Endodermal cell (in vitro differentiated cells): ENCODE data around the gene RAB11FIP2. TPM values are rescaled to one million over a fixed set of nuclear protein-coding genes. Genes with fewer than 3 reads are reported as not detected.

Experiments
- DNase-seq: peaks from one replicate; pipeline ENCODE4 v3.0.0-alpha.2; 2017
- H3K27ac ChIP-seq: 2 replicates; pipeline ENCODE4 v1.5.1; 2013; ENCODE audit warnings: mild to moderate bottlenecking, low read depth, low read length, moderate library complexity
- H3K27me3 ChIP-seq: 2 replicates; pipeline ENCODE4 v1.6.1; 2013; ENCODE audit warnings: mild to moderate bottlenecking, low read length, moderate library complexity; ENCODE audit not compliant: insufficient read depth, control insufficient read depth, poor library complexity, severe bottlenecking
- H3K36me3 ChIP-seq: 2 replicates; pipeline ENCODE4 v1.7.0; 2013; ENCODE audit warnings: mild to moderate bottlenecking, low read length, moderate library complexity; ENCODE audit not compliant: control insufficient read depth, insufficient read depth
- H3K4me1 ChIP-seq: one replicate; pipeline ENCODE4 v1.7.0; 2013; ENCODE audit warnings: low read length; ENCODE audit not compliant: control insufficient read depth, insufficient read depth
- H3K4me3 ChIP-seq: 2 replicates; pipeline ENCODE4 v1.5.1; 2013; ENCODE audit warnings: mild to moderate bottlenecking, low read length, moderate library complexity
- H3K9ac ChIP-seq: 2 replicates; pipeline ENCODE4 v1.6.1; 2013; ENCODE audit warnings: mild to moderate bottlenecking, low read length, moderate library complexity; ENCODE audit not compliant: poor library complexity, severe bottlenecking; ENCODE audit errors: extremely low read depth
- H3K9me3 ChIP-seq: 2 replicates; pipeline ENCODE4 v1.6.1; 2013; ENCODE audit warnings: mild to moderate bottlenecking, low read length, moderate library complexity; ENCODE audit not compliant: control insufficient read depth
- H3K27ac Mint-ChIP-seq: 2 replicates; pipeline ENCODE4 v1.8.0; 2020; ENCODE audit warnings: mixed read lengths
- H3K27me3 Mint-ChIP-seq: 2 replicates; pipeline ENCODE4 v1.8.0; 2021; ENCODE audit warnings: mild to moderate bottlenecking, mixed read lengths; ENCODE audit not compliant: insufficient read depth
- H3K36me3 Mint-ChIP-seq: 2 replicates; pipeline ENCODE4 v1.8.0; 2020; ENCODE audit warnings: low read depth, mixed read lengths
- H3K4me1 Mint-ChIP-seq: 2 replicates; pipeline ENCODE4 v1.8.0; 2020; ENCODE audit warnings: mixed read lengths
- H3K4me3 Mint-ChIP-seq: 2 replicates; pipeline ENCODE4 v1.8.0; 2020; ENCODE audit warnings: mild to moderate bottlenecking, moderate library complexity, mixed read lengths
- H3K9me3 Mint-ChIP-seq: 2 replicates; pipeline ENCODE4 v1.8.0; 2020; ENCODE audit warnings: mild to moderate bottlenecking, mixed read lengths
- WGBS, 2 experiments: methylation state at CpG; one replicate each; pipeline versions ENCODE4 v1.1.5 to v1.1.7; 2013; ENCODE audit warnings: missing lambda C conversion rate in 2 of 2, mixed read lengths in 1 of 2; ENCODE audit not compliant: insufficient coverage in 1 of 2, insufficient read length in 1 of 2; 5-methylcytosine and 5-hydroxymethylcytosine counted together
- total RNA-seq, 2 donors: library from RNA; stranded (reverse); fragmentation: NEBNext Ultra II Directional in 1 of 2; extraction: Animal tissue kit (Norgen Biotek cat#: 25700) in 1 of 2; gene quantifications; 2 replicates in 1 of 2; 3 replicates in 1 of 2; pipeline ENCODE4 v1.2.1, GENCODE V29; 2021
- TF ChIP-seq, protein P1 (sequence below): fragments of 200-600 bp; sonication (generic); conservative IDR thresholded peaks from 2 replicates; pipeline ENCODE4 v1.5.0; 2021; ENCODE audit warnings: antibody characterized with exemption, mild to moderate bottlenecking

RAB11FIP2 gene
- total RNA-seq, 2 donors from 2014 or later: 21.9 TPM

DNA sequence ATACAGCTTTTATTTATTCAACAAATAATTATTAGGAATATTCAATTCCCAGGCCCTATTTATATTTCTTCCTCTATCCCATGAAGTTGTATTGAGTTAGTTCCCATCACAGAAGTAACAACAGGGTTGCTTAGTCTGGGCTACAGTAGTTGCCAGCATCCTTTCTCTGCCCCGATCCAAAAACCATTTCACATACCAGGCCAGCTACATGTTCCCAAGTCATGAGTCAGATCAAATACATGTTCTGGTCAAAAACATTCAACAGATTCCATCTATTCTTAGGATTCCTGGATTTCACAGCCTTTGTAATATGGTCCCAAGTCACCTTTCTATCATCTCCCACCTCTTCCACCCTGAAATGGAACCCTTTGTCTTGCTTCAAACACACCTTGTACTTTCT lies 91.6 kb downstream of the RAB11FIP2 start:
- no peak for DNase-seq
- 83% methylated on average over 1 of the region's 1 CpG for WGBS, 2 experiments
- no peaks in the 10 kb centered on the region for H3K4me1 Mint-ChIP-seq
- H3K27ac ChIP-seq: no peak overlapping the region
- no peak overlapping the region for H3K27ac Mint-ChIP-seq
- no peaks in the 10 kb centered on the region for H3K4me1 ChIP-seq
- H3K9me3 Mint-ChIP-seq: no peaks in the 10 kb centered on the region
- H3K9me3 ChIP-seq: no peaks in the 10 kb centered on the region
- TF ChIP-seq, protein P1, sequence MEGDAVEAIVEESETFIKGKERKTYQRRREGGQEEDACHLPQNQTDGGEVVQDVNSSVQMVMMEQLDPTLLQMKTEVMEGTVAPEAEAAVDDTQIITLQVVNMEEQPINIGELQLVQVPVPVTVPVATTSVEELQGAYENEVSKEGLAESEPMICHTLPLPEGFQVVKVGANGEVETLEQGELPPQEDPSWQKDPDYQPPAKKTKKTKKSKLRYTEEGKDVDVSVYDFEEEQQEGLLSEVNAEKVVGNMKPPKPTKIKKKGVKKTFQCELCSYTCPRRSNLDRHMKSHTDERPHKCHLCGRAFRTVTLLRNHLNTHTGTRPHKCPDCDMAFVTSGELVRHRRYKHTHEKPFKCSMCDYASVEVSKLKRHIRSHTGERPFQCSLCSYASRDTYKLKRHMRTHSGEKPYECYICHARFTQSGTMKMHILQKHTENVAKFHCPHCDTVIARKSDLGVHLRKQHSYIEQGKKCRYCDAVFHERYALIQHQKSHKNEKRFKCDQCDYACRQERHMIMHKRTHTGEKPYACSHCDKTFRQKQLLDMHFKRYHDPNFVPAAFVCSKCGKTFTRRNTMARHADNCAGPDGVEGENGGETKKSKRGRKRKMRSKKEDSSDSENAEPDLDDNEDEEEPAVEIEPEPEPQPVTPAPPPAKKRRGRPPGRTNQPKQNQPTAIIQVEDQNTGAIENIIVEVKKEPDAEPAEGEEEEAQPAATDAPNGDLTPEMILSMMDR: no peak
- no peak overlapping the region for H3K9ac ChIP-seq
- H3K36me3 ChIP-seq: no peaks in the 10 kb centered on the region
- peaks cover 17% of the 10 kb centered on the region for H3K27me3 Mint-ChIP-seq
- H3K4me3 ChIP-seq: no peak overlapping the region
- no peaks in the 10 kb centered on the region for H3K27me3 ChIP-seq
- no peaks in the 10 kb centered on the region for H3K36me3 Mint-ChIP-seq
- H3K4me3 Mint-ChIP-seq: no peak overlapping the region
